GM21528 (cell line): Measurements from ENCODE around the gene USP40.

Experiments
- ATAC-seq: cut with Tn5 transposase; IDR thresholded peaks from one replicate; pipeline ENCODE4 v1.9.1; 2021; ENCODE audit warnings: mild to moderate bottlenecking, moderate library complexity; ENCODE audit not compliant: unreplicated experiment, low FRiP score

Gene USP40

DNA sequence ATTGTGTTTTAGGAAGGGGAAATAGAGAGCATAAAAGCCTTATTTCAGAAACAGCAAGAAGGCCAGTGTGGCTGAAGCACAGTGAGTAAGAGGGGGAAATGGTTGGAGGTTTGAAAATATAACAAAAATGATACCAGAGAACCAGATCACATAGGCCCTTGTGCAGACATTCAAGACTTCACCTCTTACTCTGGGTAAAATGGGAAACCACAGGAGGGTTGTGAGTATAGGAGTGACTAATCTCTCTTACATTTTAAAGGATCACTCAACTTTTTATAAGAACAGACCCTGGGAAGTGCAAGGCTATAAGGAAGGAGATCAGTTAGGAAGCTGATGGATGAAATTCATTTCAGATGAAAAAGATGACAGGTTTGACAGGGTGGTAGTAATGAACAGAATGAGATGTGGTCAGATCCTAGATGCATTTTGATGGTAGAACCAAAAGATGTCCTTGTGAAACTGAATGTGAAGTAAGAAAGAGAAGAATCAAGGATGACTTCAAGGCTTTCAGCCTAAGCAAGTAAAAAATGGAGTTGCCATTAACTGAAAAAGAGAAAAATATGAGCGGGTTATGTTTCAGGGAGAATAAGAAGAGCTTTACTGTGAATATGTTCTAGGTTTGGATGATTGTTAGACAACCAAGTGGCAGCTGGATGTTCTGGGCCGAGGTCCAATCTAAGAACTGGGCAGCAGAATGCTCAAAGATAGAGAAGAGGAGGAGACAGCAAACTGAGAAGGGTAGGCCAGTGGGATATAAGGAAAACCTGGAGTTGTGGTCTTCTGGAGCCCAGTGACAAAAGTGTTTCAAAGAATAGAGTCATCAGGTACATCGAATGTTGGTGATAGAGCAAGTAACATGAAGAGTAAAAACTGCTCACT lies 65.1 kb downstream of the USP40 start:
- no peak for ATAC-seq

DNA sequence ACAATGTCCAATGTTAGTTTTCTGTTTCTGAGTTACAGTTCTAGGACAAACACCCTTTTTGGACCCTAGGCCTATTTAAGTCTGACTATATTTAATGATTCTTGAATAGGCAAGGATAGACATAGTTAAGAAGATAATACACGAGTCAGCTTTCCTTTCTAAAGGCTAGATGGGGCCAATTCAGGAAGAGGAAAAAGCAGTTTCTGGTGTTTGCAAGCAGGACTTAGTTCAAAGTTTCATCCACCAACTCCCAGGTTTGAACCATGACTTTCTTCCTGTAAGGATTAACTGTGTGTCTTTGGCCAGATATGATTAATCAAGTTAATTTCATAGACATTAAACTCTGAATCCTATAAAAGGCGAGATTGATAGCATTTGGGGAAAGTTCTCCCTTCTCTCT lies 66.7 kb downstream of the USP40 start:
- ATAC-seq = no peak

GRCh38 chr2:233498126-233498525 lies 68.5 kb downstream of the USP40 start:
- ATAC-seq = no peak

DNA sequence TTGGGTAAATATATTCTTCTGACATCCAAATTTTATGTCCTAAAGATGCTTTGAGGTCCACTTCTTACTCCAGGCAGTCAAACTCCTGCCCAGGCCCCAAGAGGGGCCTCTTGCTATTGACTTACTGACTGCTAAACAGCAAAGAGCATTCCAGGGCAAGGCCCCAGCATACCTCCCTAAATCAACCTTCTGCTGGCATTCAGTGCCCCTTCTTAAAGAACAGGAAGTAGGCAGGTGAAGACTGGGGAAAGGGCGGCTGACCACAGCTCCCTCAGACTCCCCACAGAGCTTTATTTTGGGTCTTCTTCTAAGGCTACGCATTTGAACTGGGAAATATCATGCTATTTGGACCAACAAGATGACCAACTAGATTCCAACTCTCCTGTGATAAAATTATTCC lies 68.9 kb downstream of the USP40 start:
- ATAC-seq = no peak

DNA sequence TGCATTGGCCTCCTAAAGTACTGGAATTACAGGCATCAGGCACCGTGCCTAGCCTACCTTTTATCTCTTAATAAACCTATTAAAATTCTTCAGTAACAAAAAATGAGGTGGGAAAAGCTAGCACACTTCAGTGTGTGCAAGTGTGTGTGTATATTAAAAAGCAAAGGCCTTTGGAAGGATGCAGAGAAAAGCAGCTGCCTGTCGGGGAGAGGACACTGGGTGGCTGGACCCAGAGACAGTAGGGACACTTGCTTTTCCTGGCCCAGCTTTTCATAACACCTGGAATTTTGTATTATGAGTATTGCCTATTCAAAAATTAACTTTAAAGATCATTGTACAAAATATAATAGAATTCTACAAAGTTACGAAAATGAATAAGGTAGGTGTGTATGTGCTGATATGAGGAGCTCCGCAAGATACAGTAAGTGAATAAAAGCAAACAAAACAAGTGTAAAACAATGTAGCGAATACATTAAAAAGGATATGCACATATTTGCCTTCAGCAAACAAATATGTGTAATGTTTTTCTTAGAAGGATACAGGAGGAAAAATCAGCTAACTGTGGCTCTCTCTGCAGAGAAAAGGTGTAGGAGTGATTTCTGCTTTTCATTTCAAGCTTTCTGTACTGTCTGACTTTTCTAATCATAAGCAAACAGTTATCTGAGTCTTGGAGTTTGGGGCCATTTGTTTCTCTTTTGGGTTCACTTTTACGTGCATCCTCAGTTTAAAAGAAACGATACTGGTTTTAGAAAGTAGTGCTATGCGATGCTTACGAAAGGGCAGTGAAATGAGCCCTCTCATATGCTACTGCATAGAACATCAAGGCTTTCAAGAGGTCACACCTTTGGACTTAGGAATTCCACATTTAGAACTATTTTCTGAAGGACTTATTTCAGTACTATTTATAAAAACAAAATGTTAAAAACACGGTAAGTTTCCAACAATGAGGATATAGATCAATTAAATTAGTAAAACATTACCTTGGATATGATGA lies 70.8 kb downstream of the USP40 start:
- no peak for ATAC-seq

DNA sequence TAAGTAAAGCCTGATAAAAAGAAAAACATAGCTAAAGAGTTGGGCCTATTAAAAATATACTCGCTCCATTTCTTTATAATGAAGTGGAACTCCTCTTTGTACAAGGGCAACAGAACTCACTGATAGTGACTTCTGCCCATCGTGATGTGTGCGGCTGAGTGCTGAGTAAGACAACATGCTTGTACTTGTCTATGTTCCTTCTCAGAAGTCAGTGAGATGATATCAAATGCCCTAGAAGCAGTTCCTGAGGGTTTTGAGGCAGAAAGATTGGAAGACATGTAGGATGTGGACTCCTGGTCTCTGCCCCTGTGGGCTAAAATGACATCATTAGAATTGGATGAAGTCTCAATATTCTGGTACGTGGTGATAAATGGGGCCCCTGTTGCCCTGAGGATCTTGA lies 73.8 kb downstream of the USP40 start:
- ATAC-seq = no peak

DNA sequence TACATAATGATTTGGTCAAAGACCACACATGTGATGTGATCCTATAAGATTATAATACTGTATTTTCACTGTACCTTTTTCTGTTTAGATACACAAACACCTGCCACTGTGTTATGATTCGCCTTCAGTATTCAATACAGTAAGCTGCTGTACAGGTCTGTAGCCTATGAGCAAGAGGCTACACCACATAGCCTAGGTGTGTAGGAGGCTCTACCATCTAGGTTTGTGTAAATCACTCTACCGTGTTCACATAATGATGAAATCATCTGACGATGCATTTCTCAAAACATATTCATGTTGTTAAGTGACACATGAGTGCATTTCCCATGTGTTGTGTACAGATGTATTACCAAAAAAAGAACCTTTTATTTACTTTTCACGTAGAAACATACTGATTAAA lies 74.5 kb downstream of the USP40 start:
- ATAC-seq = no peak

DNA sequence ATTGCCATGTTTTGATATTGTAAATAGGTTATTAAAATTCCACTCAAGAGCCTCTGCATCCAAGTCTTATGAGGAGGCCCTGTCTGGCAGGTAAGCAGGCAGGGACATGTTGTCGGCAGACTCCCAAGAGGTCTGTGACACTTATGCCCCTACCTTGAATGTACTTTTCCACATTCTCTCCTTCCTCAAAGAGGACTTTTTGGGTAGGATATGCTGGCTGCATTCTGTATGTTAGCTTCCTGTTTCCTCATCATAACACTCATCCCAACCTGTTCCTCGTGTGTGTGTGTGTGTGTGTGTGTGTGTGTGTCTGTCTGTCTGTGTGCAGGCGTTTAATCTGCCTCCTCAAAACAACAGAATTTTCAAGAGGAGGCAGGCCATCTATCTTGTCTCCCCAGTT lies 75.3 kb downstream of the USP40 start:
- ATAC-seq = no peak

DNA sequence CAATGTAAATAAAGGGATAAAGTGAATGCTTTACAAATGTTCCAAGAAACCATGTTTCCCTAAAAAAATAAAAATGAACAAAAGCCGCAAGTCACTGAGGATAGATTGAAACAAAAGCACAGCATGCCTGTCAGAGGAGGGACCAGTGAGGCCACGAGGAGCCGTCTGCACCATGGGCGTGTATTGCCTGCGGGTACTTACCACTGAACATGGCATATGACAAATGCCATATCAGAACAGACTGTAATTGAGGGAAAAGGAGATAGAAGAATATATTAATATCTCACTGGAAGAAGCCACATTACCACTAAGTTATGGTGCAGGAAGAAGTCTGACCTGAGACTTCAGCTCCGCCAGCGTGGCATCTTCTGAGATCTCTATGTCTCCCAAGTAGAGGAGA lies 75.8 kb downstream of the USP40 start:
- ATAC-seq = no peak

GRCh38 chr2:233489666-233490065 lies 76.9 kb downstream of the USP40 start:
- no peak for ATAC-seq

DNA sequence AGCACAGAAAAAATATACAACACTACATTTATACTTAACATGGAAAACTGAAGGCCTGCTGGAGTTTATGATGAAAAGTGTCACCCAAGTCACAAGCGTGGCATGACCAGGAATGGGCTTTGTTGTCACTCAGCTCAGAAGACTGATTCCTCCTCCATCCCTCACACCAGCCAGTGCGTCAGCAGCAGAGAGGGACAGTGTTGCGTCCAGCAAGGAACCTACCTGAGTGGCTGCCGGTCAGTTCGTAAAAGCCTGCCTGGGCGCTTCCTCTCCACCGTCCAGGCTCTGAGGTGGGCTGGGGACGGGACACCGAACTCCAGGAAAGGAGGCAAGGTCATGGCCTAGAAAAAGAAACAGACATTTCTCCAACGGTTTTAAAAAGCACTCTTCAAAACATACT lies 77.4 kb downstream of the USP40 start:
- ATAC-seq = no peak

DNA sequence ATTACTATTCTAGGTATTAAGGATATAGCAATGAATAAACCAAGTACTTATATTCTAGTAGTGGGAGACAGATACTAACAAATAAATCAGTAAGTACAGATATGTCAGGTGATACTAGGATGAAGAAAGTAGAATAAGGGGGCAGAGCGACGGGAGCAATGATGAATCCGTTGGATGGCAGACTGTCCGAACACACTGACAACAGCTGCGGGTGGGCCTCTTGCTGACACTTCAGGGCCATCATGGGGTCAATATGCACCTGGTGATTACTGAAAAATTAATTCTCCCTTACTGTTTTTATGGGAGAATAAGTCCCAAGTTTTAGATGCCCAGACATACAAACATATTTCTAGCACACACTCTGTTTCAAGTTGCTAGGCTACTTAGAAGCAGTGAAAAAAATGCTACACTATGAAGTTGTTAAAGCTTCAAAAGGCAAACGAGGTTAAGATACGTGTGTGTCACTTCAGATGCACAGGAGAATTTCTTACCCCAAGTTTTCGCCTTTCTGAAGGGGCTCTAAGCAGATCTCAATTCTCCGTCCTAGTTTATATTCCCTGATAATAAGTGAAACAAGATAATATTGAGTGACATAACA lies 78.7 kb downstream of the USP40 start:
- no peak for ATAC-seq

GRCh38 chr2:233486778-233487552 lies 79.6 kb downstream of the USP40 start:
- ATAC-seq = no peak

DNA sequence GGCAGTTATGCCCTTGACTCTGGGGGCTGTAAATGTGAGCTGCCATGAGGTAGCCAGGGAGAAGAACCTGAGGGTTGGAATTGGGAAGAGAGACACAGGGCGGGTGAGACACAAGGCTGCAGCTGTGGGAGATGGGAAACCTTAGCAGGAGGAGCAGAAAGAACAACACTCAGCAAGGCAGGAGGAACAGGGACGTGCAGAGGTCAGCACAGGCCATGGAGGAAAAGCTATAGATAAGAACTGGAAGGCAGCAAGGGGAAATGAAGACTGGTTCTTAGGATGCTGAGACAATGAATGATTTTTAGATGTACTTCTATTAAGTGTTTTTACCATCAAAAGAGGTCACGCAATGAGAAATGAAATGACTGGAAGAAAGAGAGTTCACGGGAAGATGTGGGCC lies 80.2 kb downstream of the USP40 start:
- ATAC-seq = no peak

GRCh38 chr2:233485726-233486125 lies 80.9 kb downstream of the USP40 start:
- no peak for ATAC-seq

- ATAC-seq = no peak
These were observed 84.0 kb downstream of the USP40 start for GRCh38 chr2:233482616-233483015.

DNA sequence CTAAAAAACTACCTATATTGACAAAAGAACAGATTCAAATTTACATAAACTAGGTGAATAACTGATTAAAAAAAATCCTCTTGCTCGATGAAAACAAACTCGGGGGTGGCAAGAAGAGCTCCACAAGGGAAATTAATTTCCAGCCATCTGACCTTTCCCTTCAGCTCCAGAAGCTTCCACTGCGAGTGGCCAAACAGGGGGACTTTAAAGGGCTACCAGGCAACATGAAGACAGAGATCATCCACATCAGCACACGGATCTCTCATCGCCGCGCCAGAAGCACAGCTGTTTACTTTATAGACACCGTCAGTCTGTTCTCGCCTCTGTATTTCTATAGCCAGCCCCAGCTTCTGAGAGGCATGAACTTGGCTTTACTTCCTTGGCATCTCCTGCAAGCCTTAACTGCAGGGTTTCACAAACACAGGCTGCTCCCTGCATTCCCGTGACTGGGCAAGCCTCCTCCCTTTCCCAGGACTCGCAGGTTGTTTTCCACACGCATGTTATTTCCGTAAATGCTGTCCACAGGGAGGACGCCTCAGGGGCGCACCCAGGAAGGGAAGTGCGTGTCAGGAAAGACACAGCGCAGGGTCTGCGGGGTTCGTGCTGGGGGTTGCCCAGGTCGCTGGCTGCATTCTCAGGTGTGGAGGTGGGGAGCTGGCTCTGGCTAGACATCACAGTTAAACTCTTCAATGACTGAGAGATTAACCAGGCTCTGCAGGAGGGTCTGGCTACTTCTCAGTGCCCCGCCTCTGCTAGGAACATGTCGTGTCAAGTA lies 85.0 kb downstream of the USP40 start:
- ATAC-seq = no peak

- no peak for ATAC-seq
These were observed 85.9 kb downstream of the USP40 start for GRCh38 chr2:233480490-233481202.
